Tibial nerve (tissue), 4 donors: ENCODE results near the gene SPI1. TPM values are rescaled to one million over a fixed set of nuclear protein-coding genes. Genes with fewer than 3 reads are reported as not detected.

Experiments used
- DNase-seq, 2 donors: peaks; one replicate each; pipeline ENCODE4 v3.0.0-alpha.2; 2019; ENCODE audit warnings: low spot score in 2 of 2
- H3K27ac ChIP-seq, 4 donors: fragments of 200-600 bp; sonication (generic) in 3 of 4; one replicate each; pipeline ENCODE4 v1.5.1; 2017 to 2019; ENCODE audit warnings: mild to moderate bottlenecking in 1 of 4
- H3K27me3 ChIP-seq, 2 donors: fragments of 200-600 bp; sonication (generic) in 1 of 2; one replicate each; pipeline versions ENCODE4 v1.5.1 to v1.6.0; 2017 to 2019
- H3K36me3 ChIP-seq, 3 donors: fragments of 200-600 bp; sonication (generic); one replicate each; pipeline ENCODE4 v1.5.1; 2018 to 2019
- H3K4me1 ChIP-seq, 4 donors: fragments of 200-600 bp; sonication (generic) in 3 of 4; one replicate each; pipeline ENCODE4 v1.5.1; 2017 to 2019
- H3K4me3 ChIP-seq, 4 donors: fragments of 200-600 bp; sonication (generic) in 3 of 4; one replicate each; pipeline ENCODE4 v1.5.1; 2017 to 2019; ENCODE audit warnings: mild to moderate bottlenecking in 1 of 4, moderate library complexity in 1 of 4
- H3K9me3 ChIP-seq, 4 donors: fragments of 200-600 bp; sonication (generic) in 3 of 4; one replicate each; pipeline ENCODE4 v1.5.1; 2017 to 2019
- EP300 ChIP-seq, 2 donors: sonication (generic); formaldehyde crosslinking; IDR thresholded peaks; one replicate each; pipeline ENCODE4 v1.6.1; 2017; ENCODE audit warnings: antibody characterized with exemption in 2 of 2, mild to moderate bottlenecking in 1 of 2
- POLR2A ChIP-seq, 2 donors: fragments of 450-650 bp; IDR thresholded peaks; one replicate each; pipeline ENCODE4 v1.6.1; 2017; ENCODE audit warnings: antibody characterized with exemption in 2 of 2, mild to moderate bottlenecking in 2 of 2, moderate library complexity in 2 of 2
- WGBS, 2 donors: methylation state at CpG; one replicate each; pipeline ENCODE4 v1.1.5; 2018; 5-methylcytosine and 5-hydroxymethylcytosine counted together
- total RNA-seq, 4 donors: library from RNA; depleted of rRNA; stranded (reverse); fragments of >200 nt; gene quantifications; one replicate each; pipeline ENCODE4 v1.1.0, GENCODE V29; 2016
- TF ChIP-seq, protein P1 (sequence below), 5 experiments: fragments of 200-600 bp in 3 of 5; fragments of 450-650 bp in 2 of 5; sonication (generic) in 3 of 5; IDR thresholded peaks; one replicate each; pipeline ENCODE4 v1.5.1; 2016 to 2019; ENCODE audit warnings: antibody characterized with exemption in 5 of 5, mild to moderate bottlenecking in 3 of 5, moderate library complexity in 2 of 5

The SPI1 gene
- 10 to 100 TPM; 18.8 to 73.5 (median 25.2) TPM for total RNA-seq

DNA sequence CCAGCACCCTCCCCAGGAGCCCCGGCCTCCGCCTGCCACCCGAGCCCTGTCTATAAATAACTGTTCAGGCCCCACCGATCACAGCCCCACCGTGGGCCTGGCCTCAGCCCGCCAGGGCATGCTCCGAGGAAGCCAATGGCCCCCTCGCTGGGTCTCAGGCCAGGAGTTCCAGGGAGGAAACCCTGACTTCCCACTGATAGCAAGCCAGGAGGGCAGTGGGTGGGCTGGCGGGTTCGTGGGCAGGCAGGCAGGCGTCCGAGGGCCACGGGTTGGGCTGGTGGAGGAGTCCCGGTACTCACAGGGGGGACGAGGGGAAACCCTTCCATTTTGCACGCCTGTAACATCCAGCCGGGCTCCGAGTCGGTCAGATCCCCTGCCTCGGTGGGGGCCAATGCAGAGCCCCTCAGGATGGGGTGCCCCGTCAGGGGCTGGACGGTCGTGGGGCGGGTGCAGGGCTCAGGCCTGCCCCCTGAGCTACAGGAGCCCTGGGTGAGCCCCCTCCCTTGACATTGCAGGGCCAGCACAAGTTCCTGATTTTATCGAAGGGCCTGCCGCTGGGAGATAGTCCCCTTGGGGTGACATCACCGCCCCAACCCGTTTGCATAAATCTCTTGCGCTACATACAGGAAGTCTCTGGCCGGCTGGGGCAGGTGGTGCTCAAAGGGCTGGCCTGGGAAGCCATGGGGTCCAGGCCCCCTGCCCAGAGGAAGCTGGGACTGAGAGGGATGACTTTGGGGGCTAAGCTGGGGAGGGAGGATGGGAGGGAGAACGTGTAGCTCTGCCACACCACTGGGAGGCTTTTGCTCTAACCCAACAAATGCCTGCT is at the start of gene SPI1:
Gene SPI1 (minus strand): TSS at position 538 of the 826 bp plus-strand sequence. CDS start 194 bp downstream, at position 344.
- Histone ChIP-seq H3K4me1 (no peaks in the 10 kb centered on the region), H3K9me3 (no peaks in the 10 kb centered on the region), H3K27me3 (no peaks in the 10 kb centered on the region), H3K27ac (peak within 1 kb of the TSS in 3 of 4 donors; percentile 73 to 85 (median 81)), H3K36me3 (no peaks in the 10 kb centered on the region), H3K4me3 (peak within 1 kb of the TSS; percentile 17 to 49 (median 28))
- DNase-seq, result peak in 1 of 2 donors; percentile 39
- 65 to 71% methylated on average over 21 to 29 of the region's 31 CpGs for WGBS, 2 donors
- TF ChIP-seq EP300 (IDR thresholded peaks at IDR 0.05) (peak in 1 of 2 donors; percentile 26), POLR2A (IDR thresholded peaks at IDR 0.05) (peak in 1 of 2 donors; percentile 36)
- TF ChIP-seq, protein P1, sequence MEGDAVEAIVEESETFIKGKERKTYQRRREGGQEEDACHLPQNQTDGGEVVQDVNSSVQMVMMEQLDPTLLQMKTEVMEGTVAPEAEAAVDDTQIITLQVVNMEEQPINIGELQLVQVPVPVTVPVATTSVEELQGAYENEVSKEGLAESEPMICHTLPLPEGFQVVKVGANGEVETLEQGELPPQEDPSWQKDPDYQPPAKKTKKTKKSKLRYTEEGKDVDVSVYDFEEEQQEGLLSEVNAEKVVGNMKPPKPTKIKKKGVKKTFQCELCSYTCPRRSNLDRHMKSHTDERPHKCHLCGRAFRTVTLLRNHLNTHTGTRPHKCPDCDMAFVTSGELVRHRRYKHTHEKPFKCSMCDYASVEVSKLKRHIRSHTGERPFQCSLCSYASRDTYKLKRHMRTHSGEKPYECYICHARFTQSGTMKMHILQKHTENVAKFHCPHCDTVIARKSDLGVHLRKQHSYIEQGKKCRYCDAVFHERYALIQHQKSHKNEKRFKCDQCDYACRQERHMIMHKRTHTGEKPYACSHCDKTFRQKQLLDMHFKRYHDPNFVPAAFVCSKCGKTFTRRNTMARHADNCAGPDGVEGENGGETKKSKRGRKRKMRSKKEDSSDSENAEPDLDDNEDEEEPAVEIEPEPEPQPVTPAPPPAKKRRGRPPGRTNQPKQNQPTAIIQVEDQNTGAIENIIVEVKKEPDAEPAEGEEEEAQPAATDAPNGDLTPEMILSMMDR (IDR thresholded peaks at IDR 0.05), result no peak

DNA sequence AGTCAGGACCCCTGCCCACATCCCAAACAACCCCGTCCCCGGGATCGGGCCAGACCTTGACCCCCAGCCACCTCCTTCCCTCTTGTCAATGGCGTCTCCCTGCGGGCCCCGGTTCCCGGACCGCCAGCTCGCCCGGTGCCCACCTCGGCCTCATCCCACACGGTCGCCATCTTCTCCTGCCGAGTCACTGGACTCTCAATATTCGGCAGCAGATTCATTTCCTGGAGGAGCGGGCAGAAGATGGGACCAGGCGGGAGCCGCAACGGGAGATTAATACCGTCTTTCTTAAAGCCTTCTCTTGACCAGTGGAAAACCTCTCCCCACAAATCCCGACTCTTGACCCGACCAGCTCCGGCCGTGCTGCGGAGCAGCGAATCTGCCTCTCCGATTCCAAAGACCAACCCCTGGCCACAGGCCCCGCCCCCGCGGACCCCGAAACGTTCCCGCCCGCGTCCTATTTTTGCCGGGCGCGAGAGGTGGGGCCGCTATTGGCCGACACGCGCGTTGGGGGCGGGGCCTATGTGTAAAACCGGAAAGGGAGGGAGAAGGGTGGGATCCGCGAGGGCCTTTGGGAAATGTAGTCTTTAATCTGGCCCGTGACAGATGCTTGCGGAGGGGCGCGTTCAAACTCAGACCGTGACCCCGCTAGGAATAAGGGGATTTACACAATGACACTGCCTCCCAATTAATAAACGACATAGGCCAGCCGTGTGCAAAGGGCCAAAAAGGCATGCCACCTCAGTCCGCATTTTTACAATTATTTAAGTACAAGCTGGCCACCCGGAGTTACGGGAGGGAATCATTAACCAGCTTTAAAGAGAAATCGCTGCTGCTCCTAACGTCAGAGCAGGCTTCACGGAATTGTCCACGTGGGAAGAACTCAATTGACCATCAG is 48.0 kb upstream of the SPI1 start, which contains the start of gene PSMC3:
Gene PSMC3 (minus strand): TSS at position 378 of the 895 bp plus-strand sequence. CDS start 160 bp downstream, at position 218.
- DNase-seq, result peak; percentile 98 to 99
- H3K27ac ChIP-seq, result peak within 1 kb of the TSS; percentile 83 to 93 (median 88)
- TF ChIP-seq POLR2A (IDR thresholded peaks at IDR 0.05), result peak in 1 of 2 donors; percentile 61
- TF ChIP-seq EP300 (IDR thresholded peaks at IDR 0.05), result peak; percentile 66 to 80
- TF ChIP-seq, protein P1 (IDR thresholded peaks at IDR 0.05), result peak in 1 of 5 experiments; percentile 12
- H3K4me3 ChIP-seq, result peak within 1 kb of the TSS; percentile 58 to 84 (median 65)
- no peaks in the 10 kb centered on the region for H3K9me3 ChIP-seq
- peaks cover 4 to 21% (median 13%) of the 10 kb centered on the region in 4 donors for H3K4me1 ChIP-seq
- no peaks in the 10 kb centered on the region for H3K27me3 ChIP-seq
- 1% methylated on average over 61 to 62 of the region's 62 CpGs for WGBS, 2 donors
- H3K36me3 ChIP-seq, result peaks cover 6 to 40% (median 13%) of the 10 kb centered on the region in 3 donors

DNA sequence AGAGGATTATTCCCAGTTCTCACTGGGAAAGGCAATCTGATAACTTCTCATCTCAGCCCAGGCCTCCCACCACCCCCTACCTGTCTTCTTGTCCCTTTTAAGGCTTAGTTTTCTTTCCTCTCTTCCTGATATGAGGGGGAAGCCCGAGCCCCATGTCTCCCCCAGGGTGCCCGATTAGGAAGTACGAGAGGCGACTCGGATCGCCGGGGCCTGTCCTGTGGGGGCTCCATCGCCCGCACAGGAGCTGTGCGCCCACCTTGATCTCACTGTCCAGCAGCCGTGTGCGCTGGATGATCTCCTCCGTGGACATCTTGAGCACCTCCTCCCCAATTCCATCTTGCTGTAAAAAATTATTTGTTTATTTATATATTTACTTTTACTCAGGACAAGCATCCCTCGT is 47.3 kb upstream of the SPI1 start:
- peak overlapping the region; percentile 58 to 84 (median 65) for H3K4me3 ChIP-seq
- DNase-seq, result no peak
- 0 to 1% methylated on average over 14 of the region's 14 CpGs for WGBS, 2 donors
- TF ChIP-seq EP300 (IDR thresholded peaks at IDR 0.05) (no peak), POLR2A (IDR thresholded peaks at IDR 0.05) (no peak)
- TF ChIP-seq, protein P1 (IDR thresholded peaks at IDR 0.05), result no peak
- peaks cover 4 to 21% (median 13%) of the 10 kb centered on the region in 4 donors for H3K4me1 ChIP-seq
- H3K27ac ChIP-seq, result peak overlapping the region; percentile 83 to 93 (median 88)
- peaks cover 7 to 47% (median 13%) of the 10 kb centered on the region in 3 donors for H3K36me3 ChIP-seq
- no peaks in the 10 kb centered on the region for H3K9me3 ChIP-seq
- H3K27me3 ChIP-seq, result no peaks in the 10 kb centered on the region

DNA sequence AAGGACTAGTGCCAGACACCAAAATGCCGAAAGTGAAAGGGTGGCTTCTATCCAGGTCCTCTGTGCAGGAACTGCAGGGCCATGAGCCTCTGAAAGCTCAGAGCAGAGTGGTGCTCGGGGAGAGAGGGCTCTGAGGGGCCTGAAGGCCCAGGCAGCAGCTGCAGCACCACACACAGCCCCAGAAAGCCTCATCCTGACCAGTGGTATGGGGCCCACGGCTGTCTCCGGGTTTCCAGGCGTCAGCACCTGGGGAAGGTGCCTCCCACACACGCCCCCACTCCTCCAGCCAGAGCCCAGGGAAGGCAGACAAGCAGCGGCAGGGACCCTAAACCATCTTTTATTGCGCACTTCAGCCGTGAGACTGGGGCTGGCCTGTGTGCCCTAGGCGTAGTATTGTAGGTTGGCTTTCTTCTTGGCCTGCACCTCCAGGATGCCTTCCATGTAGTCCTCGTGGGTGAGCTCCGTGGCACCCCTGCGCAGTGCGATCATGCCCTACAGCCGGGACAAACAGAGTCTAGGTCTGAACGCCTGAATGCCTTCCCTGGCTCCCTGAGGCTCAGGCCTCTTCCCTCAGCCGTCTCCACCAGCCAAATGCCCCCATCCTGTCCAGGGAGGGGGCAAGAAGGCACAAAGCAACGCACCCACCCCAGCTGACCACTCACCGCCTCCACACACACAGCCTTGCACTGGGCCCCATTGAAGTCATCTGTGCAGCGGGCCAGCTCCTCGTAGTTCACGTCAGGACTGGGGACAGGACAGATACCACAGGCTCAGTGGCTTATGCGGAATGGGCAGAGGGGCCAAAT is 40.3 kb upstream of the SPI1 start:
- TF ChIP-seq POLR2A (IDR thresholded peaks at IDR 0.05), result no peak
- Histone ChIP-seq H3K27me3 (no peaks in the 10 kb centered on the region), H3K4me1 (peaks cover 0 to 40% (median 16%) of the 10 kb centered on the region in 4 donors), H3K36me3 (peaks cover 3 to 99% (median 15%) of the 10 kb centered on the region in 3 donors), H3K9me3 (no peaks in the 10 kb centered on the region), H3K4me3 (no peak overlapping the region), H3K27ac (peak overlapping the region in 1 of 4 donors; percentile 17)
- DNase-seq, result no peak
- 81 to 82% methylated on average over 19 to 23 of the region's 23 CpGs for WGBS, 2 donors
